ENCODE data around the gene CPT2. TPM values are rescaled to one million over a fixed set of nuclear protein-coding genes. Genes with fewer than 3 reads are reported as not detected.

The CPT2 gene
- total and polyA plus RNA-seq, 9 of the 15 experiments (the other 6 are each of a cell fraction or from before 2014, with no cell fraction given): 7.6 to 25.1 (median 16.8) TPM

DNA sequence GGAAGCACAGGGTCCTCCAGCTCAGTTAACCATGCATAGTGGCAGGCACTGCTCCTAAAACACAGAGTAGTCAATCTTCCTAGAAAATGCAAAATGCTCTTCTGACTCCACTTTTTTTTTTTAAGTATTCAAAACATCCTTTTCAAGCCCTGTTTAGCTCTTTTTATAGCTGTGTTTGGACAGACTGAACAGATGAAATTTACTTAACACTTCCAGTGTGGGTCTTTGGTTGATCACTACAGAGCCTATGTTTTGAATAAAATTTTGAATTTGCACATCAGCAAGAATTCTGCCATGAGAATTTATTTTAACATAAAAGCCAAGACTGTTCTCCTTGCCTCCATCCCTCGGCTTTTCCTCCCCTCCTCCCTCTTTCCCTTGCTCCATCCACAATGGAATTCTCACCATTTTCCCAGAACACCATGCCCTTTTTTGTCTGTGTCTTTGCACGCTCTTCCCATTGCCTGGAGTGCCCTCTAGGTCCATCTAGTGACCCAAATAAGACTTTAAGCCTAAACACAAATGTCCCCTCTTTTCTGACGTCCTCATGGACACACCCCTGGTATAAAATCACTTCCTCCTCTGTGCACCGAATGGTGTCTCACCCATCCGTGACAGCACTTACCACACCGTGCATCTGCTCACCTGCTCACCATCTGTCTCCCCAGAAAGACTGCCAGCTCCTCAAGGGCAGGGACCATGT is 24.0 kb upstream of the CPT2 start (continued):
- TF ChIP-seq, protein P1, sequence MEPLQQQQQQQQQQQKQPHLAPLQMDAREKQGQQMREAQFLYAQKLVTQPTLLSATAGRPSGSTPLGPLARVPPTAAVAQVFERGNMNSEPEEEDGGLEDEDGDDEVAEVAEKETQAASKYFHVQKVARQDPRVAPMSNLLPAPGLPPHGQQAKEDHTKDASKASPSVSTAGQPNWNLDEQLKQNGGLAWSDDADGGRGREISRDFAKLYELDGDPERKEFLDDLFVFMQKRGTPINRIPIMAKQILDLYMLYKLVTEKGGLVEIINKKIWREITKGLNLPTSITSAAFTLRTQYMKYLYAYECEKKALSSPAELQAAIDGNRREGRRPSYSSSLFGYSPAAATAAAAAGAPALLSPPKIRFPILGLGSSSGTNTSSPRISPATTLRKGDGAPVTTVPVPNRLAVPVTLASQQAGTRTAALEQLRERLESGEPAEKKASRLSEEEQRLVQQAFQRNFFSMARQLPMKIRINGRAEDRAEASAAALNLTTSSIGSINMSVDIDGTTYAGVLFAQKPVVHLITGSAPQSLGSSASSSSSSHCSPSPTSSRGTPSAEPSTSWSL (CRISPR knock-in tag; IDR thresholded peaks at IDR 0.05; ENCODE audit: borderline replicate concordance): no peak
- TF ChIP-seq RBM25 (IDR thresholded peaks at IDR 0.05; ENCODE audit: low read depth, low read length, severe bottlenecking): no peak
- TF ChIP-seq CXXC5 (CRISPR knock-in tag; IDR thresholded peaks at IDR 0.05): no peak
- TF ChIP-seq ZNF280B (CRISPR knock-in tag; IDR thresholded peaks at IDR 0.05): no peak
- TF ChIP-seq ESRRB (CRISPR knock-in tag; IDR thresholded peaks at IDR 0.05; ENCODE audit: borderline replicate concordance): no peak
- TF ChIP-seq FOXJ2 (tag; IDR thresholded peaks at IDR 0.05): no peak
